Measurements from ENCODE around the gene ZFHX3.

DNA sequence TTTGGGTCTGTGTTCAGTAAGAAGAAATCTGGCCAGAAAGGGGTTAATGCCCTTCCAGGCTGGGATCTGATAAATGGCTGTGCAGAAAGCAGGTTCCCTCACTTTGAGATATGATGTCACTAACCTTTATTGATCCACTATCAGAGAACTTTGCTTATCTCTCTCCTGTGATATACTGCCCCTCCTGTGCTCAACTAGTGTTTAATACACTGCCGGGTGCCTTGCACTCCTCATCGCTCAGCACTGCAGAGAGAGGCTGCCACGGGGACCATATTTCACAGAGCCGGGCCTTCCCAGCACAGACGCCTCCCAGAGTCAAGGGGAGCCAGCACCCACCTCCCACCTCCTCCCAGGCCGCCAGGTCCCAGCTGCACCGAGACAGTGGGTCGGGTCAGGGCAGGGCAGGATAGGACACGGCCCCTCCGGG is 20.2 kb downstream of the ZFHX3 start:
- TF ChIP-seq, protein P1, sequence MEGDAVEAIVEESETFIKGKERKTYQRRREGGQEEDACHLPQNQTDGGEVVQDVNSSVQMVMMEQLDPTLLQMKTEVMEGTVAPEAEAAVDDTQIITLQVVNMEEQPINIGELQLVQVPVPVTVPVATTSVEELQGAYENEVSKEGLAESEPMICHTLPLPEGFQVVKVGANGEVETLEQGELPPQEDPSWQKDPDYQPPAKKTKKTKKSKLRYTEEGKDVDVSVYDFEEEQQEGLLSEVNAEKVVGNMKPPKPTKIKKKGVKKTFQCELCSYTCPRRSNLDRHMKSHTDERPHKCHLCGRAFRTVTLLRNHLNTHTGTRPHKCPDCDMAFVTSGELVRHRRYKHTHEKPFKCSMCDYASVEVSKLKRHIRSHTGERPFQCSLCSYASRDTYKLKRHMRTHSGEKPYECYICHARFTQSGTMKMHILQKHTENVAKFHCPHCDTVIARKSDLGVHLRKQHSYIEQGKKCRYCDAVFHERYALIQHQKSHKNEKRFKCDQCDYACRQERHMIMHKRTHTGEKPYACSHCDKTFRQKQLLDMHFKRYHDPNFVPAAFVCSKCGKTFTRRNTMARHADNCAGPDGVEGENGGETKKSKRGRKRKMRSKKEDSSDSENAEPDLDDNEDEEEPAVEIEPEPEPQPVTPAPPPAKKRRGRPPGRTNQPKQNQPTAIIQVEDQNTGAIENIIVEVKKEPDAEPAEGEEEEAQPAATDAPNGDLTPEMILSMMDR (IDR thresholded peaks at IDR 0.05): no peak
- TF ChIP-seq POLR2A (IDR thresholded peaks at IDR 0.05): no peak

All from testis (tissue), 2 donors.